ENCODE data around the gene IL11. TPM values are rescaled to one million over a fixed set of nuclear protein-coding genes. Genes with fewer than 3 reads are reported as not detected.
A peak's percentile ranks its signal among the peaks of the same experiment; 100 is the strongest.

Gene IL11
- total and polyA plus RNA-seq, 2 donors (not counting 3 experiments of a cell fraction or from before 2014, with no cell fraction given) = not detected

- ChIA-PET CTCF (interaction anchor here (0.6 to 2.9 kb wide), 25 partner anchors 9 to 296 kb away, joined by 3 to 51 read pairs (median 5); partner anchors contain the start of genes HSPBP1, KMT5C and PPP6R1), POLR2A (interaction anchor here (2.4 kb wide), 2 partner anchors 23 to 45 kb away, joined by 9 to 11 read pairs; partner anchors contain the start of genes KMT5C and UBE2S)
- peak within 1 kb of the TSS; percentile 86 for H3K4me2 ChIP-seq (ENCODE audit: insufficient read depth, low read length)
- BruUV-seq (replicated peaks) = no TSS peak
- H3K36me3 ChIP-seq (ENCODE audit: control insufficient read depth in 2 of 2, extremely low read depth in 1 of 2, insufficient read depth in 2 of 2, low read length in 2 of 2) = peaks cover 11 to 20% of the 10 kb centered on the region in 2 experiments
- no peaks in the 10 kb centered on the region for H3K27me3 ChIP-seq (ENCODE audit: control insufficient read depth in 2 of 2, insufficient read depth in 2 of 2, low read length in 2 of 2)
- no peaks in the 10 kb centered on the region for H3K9me1 ChIP-seq (replicated peaks; ENCODE audit: control insufficient read depth, extremely low read depth, insufficient read depth, low read length)
- TF ChIP-seq MAX (IDR thresholded peaks at IDR 0.05; ENCODE audit: insufficient read depth, insufficient read length) (no peak), JUN (IDR thresholded peaks at IDR 0.05; ENCODE audit: borderline replicate concordance, insufficient read depth, insufficient read length, low read depth) (no peak), POLR2A (IDR thresholded peaks at IDR 0.05; ENCODE audit: low read depth, low read length) (no peak), FOS (IDR thresholded peaks at IDR 0.05; ENCODE audit: borderline replicate concordance, insufficient read depth, low read length) (no peak), CTCF (IDR thresholded peaks at IDR 0.05; ENCODE audit: extremely low read depth in 1 of 2, insufficient read depth in 1 of 2, low read depth in 1 of 2, low read length in 2 of 2) (no peak), POLR2AphosphoS5 (IDR thresholded peaks at IDR 0.05; ENCODE audit: insufficient read depth, low read depth, low read length) (no peak), EZH2 (IDR thresholded peaks at IDR 0.05; ENCODE audit: borderline replicate concordance, low read depth, low read length, severe bottlenecking) (no peak), GATA2 (IDR thresholded peaks at IDR 0.05; ENCODE audit: insufficient read depth, insufficient read length, low read depth, low read length) (no peak)
- intact Hi-C loops (cut with micrococcal nuclease) (loop anchor here (2.0 to 10.0 kb wide), 3 partner anchors 76 to 240 kb away; partner anchors contain the start of genes ISOC2, TNNT1, ZNF524 and ZNF865), dilution Hi-C loops (cut with MboI; ENCODE audit: extremely low pct_ligation_motif_present, low sequenced_read_pairs) (no loop called here)
- H3K27ac ChIP-seq (ENCODE audit: insufficient read depth, low read depth, low read length) = peak within 1 kb of the TSS; percentile 75
- peak within 1 kb of the TSS in 2 of 3 experiments; percentile 39 to 58 for H3K4me3 ChIP-seq (replicated peaks in 1 of 3; ENCODE audit: insufficient read depth in 1 of 3, low read depth in 1 of 3, low read length in 3 of 3)
- peak within 1 kb of the TSS; percentile 73 for H2AFZ ChIP-seq (ENCODE audit: low read depth, low read length)
- H3K4me1 ChIP-seq (ENCODE audit: control insufficient read depth, extremely low read depth, insufficient read depth, low read length) = peaks cover 31% of the 10 kb centered on the region
- H3K9ac ChIP-seq (replicated peaks; ENCODE audit: extremely low read depth, insufficient read depth, low read length) = peak within 1 kb of the TSS; percentile 67
- no peaks in the 10 kb centered on the region for H3K9me3 ChIP-seq (replicated peaks; ENCODE audit: control insufficient read depth, insufficient read depth, low read length)
- FAIRE-seq (no peak), DNase-seq (ENCODE audit: low read depth, low spot score) (no peak)
- H3K79me2 ChIP-seq (ENCODE audit: control insufficient read depth, insufficient read depth, low read length) = peaks cover 36% of the 10 kb centered on the region
- H4K20me1 ChIP-seq (replicated peaks; ENCODE audit: control insufficient read depth, extremely low read depth, insufficient read depth, low read length) = peaks cover 4% of the 10 kb centered on the region
These were observed 14.1 kb upstream of the IL11 start, which contains the start of gene TMEM238 for GRCh38 chr19:55384131-55384919. TSS of gene TMEM238 (minus strand) at chr19:55384292. CDS start at chr19:55384259, 33 bp downstream.
